OCI-LY3 (cell line): ENCODE results near the gene FAM236A.
"Not testable (repeated sequence)": the region's sequence is repeated elsewhere in the genome, so short reads cannot be mapped to it uniquely, and the experiment has no call there.

ENCODE experiments used
- H2AFZ ChIP-seq: fragments of 200-600, 300-600 bp; shearing (Covaris generic); 2 replicates; pipeline ENCODE4 v1.6.0; 2014; ENCODE audit warnings: antibody characterized with exemption, low read depth, low read length
- H3K27ac ChIP-seq: fragments of 200-600, 300-600 bp; sonication (generic); 2 replicates; pipeline ENCODE4 v1.5.1; 2014; ENCODE audit warnings: mild to moderate bottlenecking, low read length, moderate library complexity, mixed read lengths
- H3K27me3 ChIP-seq: fragments of 200-600, 300-600 bp; sonication (generic); 2 replicates; pipeline ENCODE4 v1.6.1; 2014; ENCODE audit warnings: low read depth, low read length, mixed read lengths
- H3K36me3 ChIP-seq: fragments of 200-600, 300-600 bp; sonication (generic); replicated peaks from 2 replicates; pipeline ENCODE3; 2014; ENCODE audit warnings: low read depth, low read length, mixed read lengths
- H3K4me1 ChIP-seq: fragments of 300-600, 200-600 bp; sonication (generic); 2 replicates; pipeline ENCODE4 v1.6.1; 2014; ENCODE audit warnings: low read length, mixed read lengths
- H3K4me2 ChIP-seq: fragments of 200-600, 300-600 bp; sonication (generic); 2 replicates; pipeline ENCODE4 v1.6.1; 2014; ENCODE audit warnings: low read length, mixed read lengths
- H3K4me3 ChIP-seq: fragments of 300-600, 200-600 bp; sonication (generic); 2 replicates; pipeline ENCODE4 v1.5.1; 2014; ENCODE audit warnings: antibody characterized with exemption, mild to moderate bottlenecking, low read length, moderate library complexity
- H3K79me2 ChIP-seq: fragments of 300-600, 200-600 bp; shearing (Covaris generic); 2 replicates; pipeline ENCODE4 v1.6.1; 2014; ENCODE audit warnings: mild to moderate bottlenecking, low read length, mixed read lengths
- H3K9ac ChIP-seq: fragments of 300-600, 200-600 bp; shearing (Covaris generic); 2 replicates; pipeline ENCODE4 v1.6.0; 2014; ENCODE audit warnings: mild to moderate bottlenecking, low read length, moderate library complexity
- H3K9me3 ChIP-seq: fragments of 200-600, 300-600 bp; shearing (Covaris generic); 2 replicates; pipeline ENCODE4 v1.6.1; 2014; ENCODE audit warnings: low read length, mixed read lengths; ENCODE audit not compliant: insufficient read depth
- H4K20me1 ChIP-seq: fragments of 200-600, 300-600 bp; sonication (generic); 2 replicates; pipeline ENCODE4 v1.6.1; 2016; ENCODE audit warnings: low read length, mixed read lengths; ENCODE audit not compliant: insufficient read depth

Gene FAM236A

GRCh38 chrX:72959971-72960370 is 22.0 kb downstream of the FAM236A start:
- H4K20me1 ChIP-seq, H3K4me2 ChIP-seq, H3K79me2 ChIP-seq, H2AFZ ChIP-seq, H3K9ac ChIP-seq, H3K4me1 ChIP-seq, H3K9me3 ChIP-seq, H3K27me3 ChIP-seq, H3K36me3 ChIP-seq, H3K27ac ChIP-seq, H3K4me3 ChIP-seq: not testable (repeated sequence)

- not testable (repeated sequence) for H3K4me3 ChIP-seq, H3K4me1 ChIP-seq, H3K27ac ChIP-seq, H3K9me3 ChIP-seq, H3K4me2 ChIP-seq, H3K27me3 ChIP-seq, H3K9ac ChIP-seq, H3K36me3 ChIP-seq, H2AFZ ChIP-seq, H3K79me2 ChIP-seq, H4K20me1 ChIP-seq
Observed at GRCh38 chrX:72971859-72972258, 33.9 kb downstream of the FAM236A start.

- H3K4me1 ChIP-seq, H4K20me1 ChIP-seq, H3K36me3 ChIP-seq, H3K27me3 ChIP-seq, H3K4me3 ChIP-seq, H3K4me2 ChIP-seq, H3K27ac ChIP-seq, H3K9ac ChIP-seq, H3K9me3 ChIP-seq, H2AFZ ChIP-seq, H3K79me2 ChIP-seq: not testable (repeated sequence)
Observed at GRCh38 chrX:72974885-72975284, 36.9 kb downstream of the FAM236A start.

- not testable (repeated sequence) for H3K27me3 ChIP-seq, H3K4me3 ChIP-seq, H3K27ac ChIP-seq, H2AFZ ChIP-seq, H3K4me1 ChIP-seq, H3K36me3 ChIP-seq, H3K9ac ChIP-seq, H4K20me1 ChIP-seq, H3K4me2 ChIP-seq, H3K9me3 ChIP-seq, H3K79me2 ChIP-seq
Observed at GRCh38 chrX:72980894-72981469, 43.0 kb downstream of the FAM236A start.
